Endothelial cell (in vitro differentiated cells): ENCODE results near the gene VIPR1. TPM values are rescaled to one million over a fixed set of nuclear protein-coding genes. Genes with fewer than 3 reads are reported as not detected.

Experiments used
- DNase-seq: peaks from one replicate; pipeline ENCODE4 v3.0.0; 2021; ENCODE audit warnings: low spot score
- H3K27ac Mint-ChIP-seq: one replicate; pipeline ENCODE4 v1.8.0; 2021; ENCODE audit warnings: mixed read lengths, inconsistent platforms; ENCODE audit not compliant: unreplicated experiment
- H3K27me3 Mint-ChIP-seq: one replicate; pipeline ENCODE4 v1.8.0; 2021; ENCODE audit warnings: mild to moderate bottlenecking, moderate library complexity, mixed read lengths, inconsistent platforms; ENCODE audit not compliant: unreplicated experiment
- H3K36me3 Mint-ChIP-seq: one replicate; pipeline ENCODE4 v1.8.0; 2021; ENCODE audit warnings: mild to moderate bottlenecking, low read depth, mixed read lengths, inconsistent platforms; ENCODE audit not compliant: unreplicated experiment
- H3K4me1 Mint-ChIP-seq: one replicate; pipeline ENCODE4 v1.8.0; 2021; ENCODE audit warnings: mild to moderate bottlenecking, mixed read lengths, inconsistent platforms; ENCODE audit not compliant: unreplicated experiment
- H3K4me3 Mint-ChIP-seq: one replicate; pipeline ENCODE4 v1.8.0; 2021; ENCODE audit warnings: mild to moderate bottlenecking, mixed read lengths, inconsistent platforms; ENCODE audit not compliant: unreplicated experiment
- H3K9me3 Mint-ChIP-seq: one replicate; pipeline ENCODE4 v1.8.0; 2021; ENCODE audit warnings: mixed read lengths, inconsistent platforms; ENCODE audit not compliant: unreplicated experiment
- CTCF ChIP-seq: fragments of 200-600 bp; sonication (generic); IDR thresholded peaks from one replicate; pipeline ENCODE4 v1.5.0; 2021; ENCODE audit warnings: antibody characterized with exemption; ENCODE audit not compliant: unreplicated experiment
- total RNA-seq: library from RNA; stranded (reverse); fragmentation: NEBNext Ultra II Directional; extraction: Animal tissue kit (Norgen Biotek cat#: 25700); gene quantifications from one replicate; pipeline ENCODE4 v1.2.1, GENCODE V29; 2021; ENCODE audit not compliant: unreplicated experiment

The VIPR1 gene
- total RNA-seq, 1 donor from 2014 or later: 5.4 TPM

- Mint-ChIP-seq H3K27me3 (peaks cover 9% of the 10 kb centered on the region), H3K4me3 (no peak overlapping the region), H3K36me3 (no peaks in the 10 kb centered on the region), H3K27ac (no peak overlapping the region), H3K4me1 (no peaks in the 10 kb centered on the region), H3K9me3 (peaks cover 9% of the 10 kb centered on the region)
- no peak for TF ChIP-seq CTCF
- DNase-seq: no peak
Observed at GRCh38 chr3:42478830-42479229, 23.6 kb upstream of the VIPR1 start.

GRCh38 chr3:42486814-42487565, 15.5 kb upstream of the VIPR1 start:
- Mint-ChIP-seq H3K9me3 (no peaks in the 10 kb centered on the region), H3K36me3 (no peaks in the 10 kb centered on the region), H3K27me3 (peaks cover 2% of the 10 kb centered on the region), H3K27ac (no peak overlapping the region), H3K4me3 (no peak overlapping the region), H3K4me1 (peaks cover 18% of the 10 kb centered on the region)
- no peak for DNase-seq
- no peak for TF ChIP-seq CTCF

DNA sequence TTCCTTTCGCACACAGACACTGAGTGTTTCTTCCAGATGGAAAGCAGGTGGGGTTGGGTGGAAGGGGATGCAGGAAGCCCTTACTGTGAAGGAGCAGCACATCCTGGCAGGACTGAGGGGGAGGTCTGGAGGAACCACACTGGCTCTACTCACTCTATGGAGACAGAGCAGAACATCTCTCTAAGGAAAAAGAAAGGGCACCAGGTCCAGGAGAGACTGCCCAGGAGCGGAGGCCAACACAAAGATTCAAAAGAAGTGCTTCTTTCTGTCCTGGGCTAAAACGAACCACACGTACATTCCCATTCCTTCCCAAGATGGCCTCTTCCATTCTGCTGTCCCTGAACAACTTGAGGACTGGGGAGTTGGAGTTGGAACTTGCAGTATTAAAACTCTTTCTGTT, 13.8 kb upstream of the VIPR1 start:
- no peak for DNase-seq
- TF ChIP-seq CTCF: no peak
- no peaks in the 10 kb centered on the region for H3K9me3 Mint-ChIP-seq
- H3K27me3 Mint-ChIP-seq: peaks cover 2% of the 10 kb centered on the region
- H3K36me3 Mint-ChIP-seq: no peaks in the 10 kb centered on the region
- H3K4me1 Mint-ChIP-seq: peaks cover 25% of the 10 kb centered on the region
- H3K4me3 Mint-ChIP-seq: no peak overlapping the region
- peak overlapping the region; percentile 39 for H3K27ac Mint-ChIP-seq

DNA sequence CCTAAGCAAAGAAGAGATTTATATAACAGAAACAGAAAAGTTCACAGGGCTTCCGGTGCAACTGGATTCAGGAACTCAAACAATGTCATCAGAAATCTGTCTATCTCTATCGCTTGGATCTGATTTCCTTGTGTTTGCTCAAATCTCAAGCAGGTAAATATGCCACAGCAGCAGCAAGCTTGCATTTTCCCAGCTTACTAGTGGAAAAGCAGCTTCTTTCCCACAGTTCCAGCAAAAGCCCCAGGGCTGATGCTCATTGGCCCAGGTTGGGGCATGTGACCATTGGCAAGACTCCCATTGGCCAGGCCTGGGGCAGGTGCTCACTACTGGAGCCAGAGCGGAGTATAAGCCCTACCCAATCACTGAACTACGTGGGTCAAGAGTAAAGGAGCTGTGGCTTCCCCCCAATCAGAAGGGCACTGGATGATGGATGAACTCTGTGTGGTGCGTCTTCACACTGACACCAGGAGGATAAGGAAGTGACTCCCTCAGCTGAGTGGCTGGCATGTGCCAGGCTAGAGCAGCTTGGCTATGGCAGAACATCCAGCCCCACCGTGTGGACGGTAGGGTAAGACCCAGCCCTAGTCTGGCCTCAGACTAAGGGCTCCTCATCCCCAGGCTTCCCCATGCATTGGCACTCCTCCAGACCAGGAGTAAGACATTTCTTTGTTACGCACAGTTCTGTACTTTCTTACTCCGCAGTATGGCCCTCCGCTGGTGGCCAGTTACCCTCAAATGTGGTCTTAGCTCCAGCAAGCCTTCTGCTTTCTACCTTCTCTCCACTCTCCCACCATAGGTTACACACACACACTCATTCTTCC, 13.1 kb upstream of the VIPR1 start:
- H3K4me3 Mint-ChIP-seq: no peak overlapping the region
- peaks cover 4% of the 10 kb centered on the region for H3K27me3 Mint-ChIP-seq
- H3K27ac Mint-ChIP-seq: no peak overlapping the region
- H3K9me3 Mint-ChIP-seq: no peaks in the 10 kb centered on the region
- H3K36me3 Mint-ChIP-seq: no peaks in the 10 kb centered on the region
- TF ChIP-seq CTCF: no peak
- H3K4me1 Mint-ChIP-seq: peaks cover 25% of the 10 kb centered on the region
- no peak for DNase-seq

DNA sequence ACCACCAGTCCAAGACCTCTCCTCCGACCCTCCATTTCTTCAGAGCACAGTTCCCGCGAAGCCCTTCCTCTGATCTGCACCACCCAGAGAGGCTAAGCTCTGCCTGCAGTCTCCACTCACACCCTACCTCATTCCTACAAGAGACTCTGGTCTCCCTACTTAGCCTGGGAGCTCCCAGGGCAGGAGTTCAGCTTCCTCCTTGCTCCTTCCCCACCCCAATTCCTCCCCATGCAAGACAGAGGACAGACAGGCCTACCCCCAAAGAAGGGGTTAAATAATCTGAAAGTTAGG, 12.6 kb upstream of the VIPR1 start:
- Mint-ChIP-seq H3K4me1 (peaks cover 25% of the 10 kb centered on the region), H3K4me3 (no peak overlapping the region), H3K36me3 (no peaks in the 10 kb centered on the region), H3K27me3 (peaks cover 4% of the 10 kb centered on the region), H3K9me3 (no peaks in the 10 kb centered on the region), H3K27ac (no peak overlapping the region)
- no peak for TF ChIP-seq CTCF
- DNase-seq: no peak
